Measurements from ENCODE around the gene FRMD8.
"Not testable (repeated sequence)": the region's sequence is repeated elsewhere in the genome, so short reads cannot be mapped to it uniquely, and the experiment has no call there.

Gene FRMD8

DNA sequence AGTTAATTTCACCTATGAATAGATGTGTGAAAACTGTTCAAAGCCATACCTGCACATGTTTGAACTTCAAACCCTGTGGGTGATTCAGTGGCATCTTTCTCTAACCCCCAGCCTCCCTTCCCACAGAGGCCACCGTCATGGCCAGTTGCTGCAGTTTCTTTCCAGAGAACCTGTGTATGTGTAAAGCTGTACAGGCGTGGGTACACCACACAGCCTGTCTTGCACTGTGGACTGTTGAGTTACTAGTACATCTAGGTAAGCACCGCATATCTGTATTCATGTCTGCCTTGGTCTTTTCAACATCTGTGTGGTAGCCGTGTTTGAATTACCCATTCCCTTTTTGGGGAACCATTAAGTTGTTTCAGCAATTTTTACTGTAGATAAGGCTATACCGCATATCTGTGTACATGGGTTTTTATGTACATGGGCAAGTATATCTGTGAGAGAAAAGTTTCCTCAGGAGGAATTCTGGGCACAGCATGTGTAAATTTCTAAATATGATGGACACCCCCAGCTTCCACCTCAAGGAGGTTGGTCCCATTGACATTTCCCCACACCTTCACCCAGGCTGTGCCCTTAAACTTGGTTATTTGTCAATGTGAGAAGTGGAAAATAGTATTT, 50.1 kb downstream of the FRMD8 start:
- DNase-seq (ENCODE audit: low read depth), result no peak

DNA sequence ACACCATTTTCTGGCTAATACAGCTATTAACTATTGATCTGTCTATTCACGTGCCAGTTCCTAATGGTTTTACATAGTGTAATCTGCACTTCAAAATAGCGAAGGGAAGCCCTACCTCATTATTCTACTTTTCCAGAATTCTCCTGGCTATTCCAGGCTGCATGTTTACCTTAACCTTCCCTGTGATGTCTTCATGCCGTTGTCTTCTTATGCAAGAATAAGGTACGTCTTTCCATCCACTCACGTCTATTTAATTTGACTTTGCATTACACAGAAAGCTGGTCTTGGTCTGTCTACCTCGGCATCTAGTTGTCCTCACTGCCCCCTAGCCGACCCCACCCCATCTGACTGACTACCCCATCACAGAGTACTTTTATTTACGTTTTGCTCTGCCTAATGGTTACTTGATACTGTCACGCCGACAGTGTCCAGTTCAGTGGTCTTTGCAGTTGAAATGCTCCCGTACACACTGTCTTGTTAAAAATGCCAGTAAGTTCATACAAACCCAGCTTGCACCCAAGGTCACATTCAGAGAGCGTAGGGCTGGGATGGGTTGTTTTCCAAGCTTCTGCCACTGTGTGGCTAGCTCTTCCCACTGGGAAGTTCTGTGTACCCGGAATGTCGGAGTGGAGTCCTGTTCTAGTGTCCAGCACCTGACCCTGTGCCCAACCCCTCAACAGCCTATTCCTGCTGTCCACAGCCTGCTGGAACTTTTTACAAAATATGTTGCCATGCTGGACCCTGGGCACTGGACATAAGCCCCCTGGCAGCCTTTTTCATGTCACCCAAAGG, 51.2 kb downstream of the FRMD8 start:
- no peak for DNase-seq (ENCODE audit: low read depth)

DNA sequence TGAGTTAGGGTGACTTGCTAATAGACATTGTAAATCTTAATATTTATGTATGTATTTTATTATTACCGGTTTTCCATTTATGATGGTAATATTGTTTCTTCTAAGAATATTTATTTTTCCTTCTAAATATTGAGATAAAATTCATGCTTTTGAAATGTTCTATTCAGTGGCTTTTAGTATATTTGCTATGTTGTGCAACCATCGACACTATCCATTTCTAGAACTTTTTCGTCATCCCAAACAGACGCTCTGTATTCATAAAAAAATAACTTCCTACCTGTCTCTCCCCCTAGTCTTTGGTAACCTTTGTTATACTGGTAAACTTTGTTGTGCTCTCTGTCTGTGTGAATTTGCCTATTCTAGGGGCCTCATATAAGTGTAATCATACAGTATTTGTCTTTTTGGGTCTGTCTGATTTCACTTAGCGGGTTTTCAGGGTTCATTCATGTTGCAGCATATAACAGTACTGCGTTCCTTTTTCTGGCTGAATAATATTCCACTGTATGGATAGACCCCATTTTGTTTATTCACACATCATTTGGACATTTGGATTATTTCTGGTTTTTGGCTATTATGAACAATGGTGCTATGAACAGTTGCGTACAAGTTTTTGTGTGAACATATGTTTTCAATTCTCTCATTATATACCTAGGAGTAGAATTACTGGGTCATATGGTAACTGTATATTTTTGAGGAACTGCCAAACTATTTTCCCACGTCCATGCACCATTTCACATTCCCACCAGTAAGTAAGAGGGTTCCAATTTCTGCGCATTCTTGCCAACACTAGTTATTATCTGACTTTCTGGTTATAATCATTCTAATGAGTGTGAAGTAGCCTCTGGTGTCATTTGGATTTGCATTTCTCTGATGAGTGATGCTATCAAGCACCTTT, 52.1 kb downstream of the FRMD8 start:
- DNase-seq (ENCODE audit: low read depth), result peak; percentile 19

DNA sequence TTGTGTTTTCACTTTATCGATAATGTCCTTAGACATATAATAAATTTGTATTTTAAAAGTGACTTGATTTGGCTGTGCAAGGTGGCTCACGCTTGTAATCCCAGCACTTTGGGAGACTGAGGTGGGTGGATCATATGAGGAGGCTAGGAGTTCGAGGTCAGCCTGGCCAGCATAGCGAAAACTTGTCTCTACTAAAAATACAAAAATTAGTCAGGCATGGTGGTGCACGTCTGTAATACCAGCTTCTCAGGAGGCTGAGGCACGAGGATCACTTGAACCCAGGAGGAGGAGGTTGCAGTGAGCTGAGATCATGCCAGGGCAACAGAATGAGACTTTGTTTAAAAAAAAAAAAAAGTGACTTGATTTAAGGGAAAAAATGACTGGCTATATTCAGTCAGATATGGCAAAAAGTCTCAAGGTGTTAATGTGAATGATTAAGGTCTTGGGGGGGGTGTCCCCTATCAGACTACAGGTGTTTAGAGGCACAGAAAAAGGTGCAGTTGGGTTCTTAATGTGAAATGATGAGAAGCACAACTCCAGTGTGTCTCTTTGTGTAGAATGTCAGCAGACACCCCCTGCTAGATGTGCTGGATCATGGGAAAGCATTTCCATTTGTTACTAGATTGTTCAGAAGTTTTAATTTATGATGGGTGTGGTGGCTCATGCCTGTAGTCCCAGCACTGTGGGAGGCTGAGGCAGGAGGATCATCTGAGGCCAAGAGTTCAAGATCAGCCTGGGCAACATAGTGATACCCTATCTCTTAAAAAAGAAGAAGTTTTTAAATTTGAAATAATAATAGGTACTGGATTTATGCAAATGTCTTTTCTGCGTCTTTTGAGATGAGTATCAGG, 53.1 kb downstream of the FRMD8 start:
- peak; percentile 25 for DNase-seq (ENCODE audit: low read depth)

DNA sequence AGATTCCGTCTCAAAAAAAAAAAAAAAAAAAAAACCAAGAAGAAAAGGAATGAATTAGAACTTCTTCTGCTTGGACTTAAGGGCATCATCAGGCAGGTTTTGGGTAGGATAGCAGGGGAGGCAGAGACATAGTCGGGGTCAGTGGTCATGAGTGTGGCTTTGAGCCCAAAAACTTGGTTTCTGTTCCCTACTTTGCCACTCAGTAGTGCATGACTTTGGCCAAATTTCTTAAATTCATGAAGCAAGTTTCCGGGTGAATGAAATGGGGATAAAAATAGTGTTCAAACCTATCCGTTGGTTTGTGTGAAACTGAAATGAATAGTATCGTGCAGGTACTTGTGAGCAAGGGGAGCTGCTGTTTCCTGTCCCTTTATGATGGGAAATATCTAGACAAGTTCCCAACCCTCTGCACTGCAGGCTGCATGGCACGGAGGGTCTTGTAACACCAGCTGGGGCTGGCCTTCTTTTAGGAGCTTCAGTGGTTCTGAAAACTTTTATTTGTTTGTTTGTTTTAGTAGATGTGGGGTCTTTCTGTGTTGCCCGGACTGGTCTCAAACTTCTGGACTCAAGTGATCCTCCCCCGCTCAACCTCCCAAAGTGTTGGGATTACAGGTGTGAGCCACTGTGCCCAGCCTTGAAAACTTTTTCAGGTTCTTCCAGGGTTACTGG, 54.5 kb downstream of the FRMD8 start:
- DNase-seq (ENCODE audit: low read depth), result peak; percentile 22

DNA sequence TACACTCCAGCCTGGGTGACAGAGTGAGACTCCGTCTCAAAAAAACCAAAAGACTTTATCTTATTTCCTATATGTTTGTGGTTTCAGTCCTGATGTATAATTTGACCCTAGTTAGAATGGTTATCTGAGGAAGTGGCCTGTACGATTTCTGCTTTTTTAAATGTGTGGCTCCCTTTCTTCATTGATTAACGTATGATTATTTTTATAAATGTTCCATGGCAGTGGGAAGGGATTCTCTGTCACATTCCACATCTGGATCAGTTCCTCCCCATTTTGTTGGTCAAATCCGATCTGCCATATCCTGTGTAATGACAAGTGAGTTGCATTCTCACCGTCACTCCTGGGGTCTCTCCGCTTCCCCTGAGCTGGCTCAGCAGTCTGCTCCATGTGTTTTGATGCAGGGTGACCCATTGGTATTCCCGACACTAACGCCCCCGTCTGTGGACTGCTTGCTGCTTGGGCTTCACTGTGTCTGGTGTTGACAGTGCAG, 56.5 kb downstream of the FRMD8 start:
- DNase-seq (ENCODE audit: low read depth), result peak; percentile 17

DNA sequence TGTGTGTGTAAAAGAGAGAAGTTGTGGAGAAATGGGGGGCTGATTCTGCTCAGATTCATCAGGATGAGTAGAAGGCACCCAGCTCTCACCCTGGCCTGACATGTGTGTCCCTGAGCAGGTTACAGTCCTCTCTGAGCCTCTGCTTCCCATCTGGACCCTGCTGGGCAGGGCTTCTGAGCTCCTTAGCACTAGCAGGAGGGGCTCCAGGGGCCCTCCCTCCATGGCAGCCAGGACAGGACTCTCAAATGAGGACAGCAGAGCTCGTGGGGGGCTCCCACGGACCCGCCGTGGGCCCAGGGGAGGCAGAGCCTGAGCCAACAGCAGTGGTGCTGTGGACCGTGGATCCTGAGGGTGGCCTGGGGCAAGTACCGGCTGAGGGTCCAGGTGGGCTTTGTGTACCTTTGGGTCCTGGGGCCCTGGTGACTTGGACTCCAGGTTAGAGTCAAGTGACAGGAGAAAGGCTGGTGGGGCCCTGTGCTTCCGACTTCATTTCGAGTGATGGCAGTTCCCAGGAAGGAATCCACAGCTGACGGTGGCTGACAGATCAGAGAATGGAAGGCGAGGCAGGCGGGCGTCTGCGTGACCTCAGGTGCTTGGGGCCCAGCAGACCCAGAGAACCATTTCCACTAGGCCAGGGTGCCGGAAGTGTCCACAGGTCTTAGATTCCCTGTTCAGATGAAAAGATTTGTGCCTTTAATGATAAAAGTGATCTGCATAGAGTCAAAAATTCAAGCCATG, 58.0 kb downstream of the FRMD8 start:
- DNase-seq (ENCODE audit: low read depth), result peak; percentile 23

DNA sequence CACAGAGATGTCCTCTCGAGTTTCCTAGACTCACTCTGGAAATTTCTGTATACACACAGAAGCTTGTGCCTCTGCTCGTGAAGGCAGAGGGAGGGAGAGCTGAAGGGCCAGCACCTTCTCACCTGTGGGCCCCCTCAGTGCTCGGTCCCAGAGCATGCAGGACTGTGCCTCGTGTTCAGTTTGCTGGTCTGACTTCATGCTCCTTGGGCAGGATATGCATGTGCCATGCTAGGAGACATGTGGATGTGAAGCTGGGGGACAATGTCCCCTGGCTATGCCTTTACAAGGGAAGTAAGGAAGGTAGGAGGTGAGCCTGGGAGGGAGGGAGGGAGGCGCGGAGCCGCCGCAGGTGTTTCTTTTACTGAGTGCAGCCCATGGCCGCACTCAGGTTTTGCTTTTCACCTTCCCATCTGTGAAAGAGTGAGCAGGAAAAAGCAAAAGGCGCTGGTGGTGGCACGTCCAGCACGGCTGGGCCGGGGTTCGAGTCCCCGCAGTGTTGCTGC, 58.7 kb downstream of the FRMD8 start:
- peak; percentile 29 for DNase-seq (ENCODE audit: low read depth)

DNA sequence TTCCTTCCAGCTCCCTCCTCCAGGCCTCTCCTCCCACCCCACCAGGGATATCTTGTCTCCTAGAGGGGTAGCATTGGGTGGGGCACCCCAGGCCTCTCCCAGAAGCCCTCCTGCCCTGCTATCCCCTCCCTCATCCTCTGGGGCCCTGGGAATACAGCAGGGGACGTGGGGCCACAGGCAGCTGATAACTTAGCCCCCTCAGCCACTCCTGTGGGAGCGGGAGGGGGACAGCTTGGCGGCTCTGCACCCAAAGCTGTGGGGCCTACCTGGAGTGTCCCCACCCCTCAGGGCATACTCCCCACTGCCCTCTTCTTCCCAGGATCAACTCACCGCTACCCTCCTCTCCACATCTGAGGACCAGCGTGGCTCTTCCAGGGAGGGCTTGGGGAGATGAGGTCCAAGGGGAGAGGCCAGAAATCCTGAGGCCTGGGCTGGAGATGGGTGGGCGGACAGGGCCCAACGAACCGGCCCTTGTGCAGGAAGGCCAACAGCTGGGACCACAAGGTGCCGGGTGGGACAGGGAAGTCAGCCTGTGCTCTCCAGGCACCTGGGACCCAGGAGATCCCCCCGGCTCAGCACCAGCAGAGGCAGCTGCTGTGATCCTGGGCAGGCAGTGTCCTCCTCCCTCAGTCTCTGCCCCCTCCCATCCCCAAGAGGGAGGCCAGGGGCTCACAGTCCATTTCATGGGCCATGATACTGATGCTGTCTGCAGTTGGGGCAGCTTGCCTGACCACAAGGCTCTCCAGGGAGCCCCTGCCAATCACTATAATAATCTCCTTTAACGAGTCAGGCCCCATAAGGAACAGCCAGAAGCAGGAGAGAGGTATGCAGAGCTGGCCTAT, 59.4 kb downstream of the FRMD8 start:
- peak; percentile 55 for DNase-seq (ENCODE audit: low read depth)

DNA sequence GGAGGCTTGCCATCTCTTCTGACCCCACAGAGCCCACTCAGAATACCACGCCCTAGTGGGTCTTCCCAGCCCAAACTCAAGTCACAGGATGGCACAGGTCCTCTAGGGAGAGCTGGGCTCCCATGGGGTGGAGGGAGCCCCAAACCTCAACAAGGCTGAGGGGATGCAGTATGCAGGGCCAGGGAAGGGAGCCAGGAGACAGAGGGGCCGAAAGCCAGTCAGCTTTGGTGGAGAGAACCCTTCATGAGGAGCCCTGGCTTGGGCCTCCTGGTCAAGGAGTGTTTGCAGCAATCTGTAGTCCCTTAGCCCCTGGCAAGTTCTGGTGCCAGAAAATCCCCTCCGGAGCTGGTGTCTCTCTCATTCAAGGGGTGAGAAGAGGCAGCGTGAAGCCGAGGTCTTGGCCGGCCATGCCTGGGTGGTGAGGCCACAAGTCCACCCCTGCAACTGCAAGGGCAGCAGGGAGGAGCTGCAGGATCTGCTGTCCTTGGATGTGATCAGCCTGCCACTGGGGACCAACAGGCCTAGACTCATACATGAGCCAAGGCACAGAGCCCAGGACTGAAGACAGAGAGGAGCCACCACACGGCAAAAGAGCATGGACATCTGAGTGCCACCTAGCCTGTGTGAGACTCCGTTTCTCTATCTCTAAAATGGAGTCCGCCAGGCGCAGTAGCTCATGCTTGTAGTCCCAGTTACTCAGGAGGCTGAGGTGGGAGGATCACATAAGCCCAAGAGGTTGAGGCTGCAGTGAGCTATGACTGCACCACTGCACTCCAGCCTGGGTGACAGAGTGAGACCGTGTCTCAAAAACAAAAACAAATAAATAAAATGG, 60.2 kb downstream of the FRMD8 start:
- peak; percentile 42 for DNase-seq (ENCODE audit: low read depth)

DNA sequence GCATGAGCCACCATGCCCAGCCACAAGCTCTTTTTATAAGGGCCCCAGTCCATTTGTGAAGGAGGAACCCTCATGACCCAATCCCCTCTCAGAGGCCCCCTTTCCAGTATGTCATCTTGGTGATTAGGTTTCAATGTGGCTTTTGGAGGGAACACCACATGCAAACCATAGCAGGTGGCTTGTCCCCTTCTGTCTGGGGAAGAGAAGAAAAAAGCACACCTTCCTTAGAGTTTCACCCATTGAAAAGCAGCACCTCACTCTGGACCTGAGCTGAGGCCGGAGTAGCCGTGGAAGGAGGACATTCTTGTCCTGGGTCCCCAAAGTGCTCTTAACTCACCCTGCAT, 61.6 kb downstream of the FRMD8 start:
- DNase-seq (ENCODE audit: low read depth), result peak; percentile 28

DNA sequence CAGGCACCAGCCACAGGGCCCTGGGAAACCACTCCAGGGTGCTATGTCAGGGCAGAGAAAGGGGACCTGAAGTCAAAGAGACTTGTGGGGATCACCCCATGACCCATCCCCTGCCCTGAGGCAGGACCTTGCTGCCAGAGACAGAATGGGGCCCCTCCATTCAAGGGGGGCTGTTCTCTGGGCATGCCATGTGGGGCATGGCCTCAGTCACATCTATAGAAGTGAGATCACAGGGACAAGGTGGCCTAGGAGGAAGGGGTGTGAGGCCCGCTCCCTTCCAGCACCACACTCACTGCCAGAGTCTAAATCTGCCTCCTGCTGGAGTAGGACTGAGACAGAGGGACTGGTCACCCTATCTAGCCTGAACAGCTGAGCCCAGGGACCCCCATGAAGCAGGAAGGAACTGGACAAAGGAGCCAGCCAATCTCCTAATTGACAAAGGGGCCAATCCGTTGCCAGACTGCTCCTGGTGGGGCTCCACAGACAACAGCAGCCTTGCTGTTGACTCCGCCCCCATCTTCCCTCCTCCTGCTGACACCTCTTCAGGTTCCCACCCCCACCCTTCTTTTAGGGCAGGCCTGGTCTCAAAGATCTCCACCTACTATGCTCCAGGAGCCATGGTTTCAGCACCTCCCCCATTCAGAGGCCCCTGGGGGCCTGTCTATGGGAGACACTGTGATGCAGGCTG, 62.1 kb downstream of the FRMD8 start:
- DNase-seq (ENCODE audit: low read depth), result peak; percentile 59

DNA sequence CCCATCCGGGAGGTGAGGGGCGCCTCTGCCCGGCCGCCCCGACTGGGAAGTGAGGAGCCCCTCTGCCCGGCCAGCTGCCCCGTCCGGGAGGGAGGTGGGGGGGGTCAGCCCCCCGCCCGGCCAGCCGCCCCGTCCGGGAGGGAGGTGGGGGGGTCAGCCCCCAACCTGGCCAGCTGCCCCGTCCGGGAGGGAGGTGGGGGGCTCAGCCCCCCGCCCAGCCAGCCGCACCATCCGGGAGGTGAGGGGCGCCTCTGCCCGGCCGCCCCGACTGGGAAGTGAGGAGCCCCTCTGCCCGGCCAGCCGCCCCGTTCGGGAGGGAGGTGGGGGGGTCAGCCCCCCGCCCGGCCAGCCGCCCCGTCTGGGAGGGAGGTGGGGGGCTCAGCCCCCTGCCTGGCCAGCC, 64.9 kb downstream of the FRMD8 start:
- DNase-seq (ENCODE audit: low read depth), result not testable (repeated sequence)

DNA sequence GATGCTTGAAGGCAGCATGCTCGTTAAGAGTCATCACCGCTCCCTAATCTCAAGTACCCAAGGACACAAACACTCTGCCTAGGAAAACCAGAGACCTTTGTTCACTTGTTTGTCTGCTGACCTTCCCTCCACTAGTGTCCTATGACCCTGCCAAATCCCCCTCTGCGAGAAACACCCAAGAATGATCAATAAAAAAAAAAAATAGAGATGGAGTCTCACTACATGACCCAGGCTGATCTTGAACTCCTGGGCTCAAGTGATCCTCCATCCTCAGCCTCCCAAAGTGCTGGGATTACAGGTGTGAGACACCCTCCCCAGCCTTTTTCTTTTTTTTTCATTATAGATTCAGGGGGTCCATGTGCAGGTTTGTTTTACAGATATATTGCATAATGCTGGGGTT, 65.8 kb downstream of the FRMD8 start:
- not testable (repeated sequence) for DNase-seq (ENCODE audit: low read depth)

DNA sequence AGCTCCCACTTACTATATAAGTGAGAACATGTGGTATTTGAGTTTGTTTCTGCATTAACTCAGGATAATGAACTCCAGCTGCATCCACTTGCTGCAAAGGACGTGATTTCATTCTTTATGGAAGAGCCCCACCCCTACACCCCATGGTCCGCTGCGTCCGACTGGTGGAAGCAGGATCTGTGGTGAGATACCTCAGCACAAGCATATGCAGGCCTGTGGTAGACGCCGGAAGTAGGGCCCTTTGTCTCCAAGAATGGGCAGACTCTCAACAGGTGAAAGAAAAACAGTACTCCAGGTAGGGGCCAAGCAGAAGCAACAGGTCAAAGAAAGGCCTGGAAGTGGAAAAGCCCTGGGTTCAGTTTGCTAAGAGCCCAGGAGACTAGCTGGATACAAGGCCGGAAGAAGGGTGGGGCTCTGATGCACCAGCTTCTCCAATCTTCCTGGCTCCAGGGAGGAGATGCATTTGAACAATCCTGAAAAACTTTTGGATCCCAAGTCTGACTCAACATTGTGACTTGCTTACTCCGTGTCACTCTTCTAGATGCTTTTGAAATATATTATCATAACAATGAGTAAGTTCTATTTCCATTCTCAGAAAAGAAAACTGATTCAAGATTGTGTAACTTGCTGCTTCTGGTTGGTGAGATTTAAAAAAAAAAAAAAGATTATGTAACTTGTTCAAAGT, 66.5 kb downstream of the FRMD8 start:
- DNase-seq (ENCODE audit: low read depth), result peak; percentile 95

DNA sequence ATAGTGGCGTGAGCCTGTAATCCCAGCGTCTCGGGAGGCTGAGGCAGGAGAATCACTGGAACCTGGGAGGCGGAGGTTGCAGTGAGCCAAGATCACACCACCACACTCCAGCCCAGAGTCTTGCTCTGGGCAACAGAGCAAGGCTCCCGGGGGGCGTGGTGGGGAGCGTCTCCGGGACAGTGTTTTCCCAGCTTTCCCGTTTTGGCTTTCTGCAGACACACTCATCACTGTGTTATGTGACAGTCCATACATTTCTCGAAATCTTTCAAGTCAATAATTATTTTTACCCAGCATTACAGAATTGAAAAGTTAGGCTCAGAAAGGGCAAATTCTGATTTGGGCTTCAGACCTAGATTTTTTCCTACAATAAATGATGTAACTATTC, 67.9 kb downstream of the FRMD8 start:
- DNase-seq (ENCODE audit: low read depth), result peak; percentile 40

Data from stromal cell of bone marrow (primary cell).